Measurements from ENCODE around the gene SIGLEC15.

DNA sequence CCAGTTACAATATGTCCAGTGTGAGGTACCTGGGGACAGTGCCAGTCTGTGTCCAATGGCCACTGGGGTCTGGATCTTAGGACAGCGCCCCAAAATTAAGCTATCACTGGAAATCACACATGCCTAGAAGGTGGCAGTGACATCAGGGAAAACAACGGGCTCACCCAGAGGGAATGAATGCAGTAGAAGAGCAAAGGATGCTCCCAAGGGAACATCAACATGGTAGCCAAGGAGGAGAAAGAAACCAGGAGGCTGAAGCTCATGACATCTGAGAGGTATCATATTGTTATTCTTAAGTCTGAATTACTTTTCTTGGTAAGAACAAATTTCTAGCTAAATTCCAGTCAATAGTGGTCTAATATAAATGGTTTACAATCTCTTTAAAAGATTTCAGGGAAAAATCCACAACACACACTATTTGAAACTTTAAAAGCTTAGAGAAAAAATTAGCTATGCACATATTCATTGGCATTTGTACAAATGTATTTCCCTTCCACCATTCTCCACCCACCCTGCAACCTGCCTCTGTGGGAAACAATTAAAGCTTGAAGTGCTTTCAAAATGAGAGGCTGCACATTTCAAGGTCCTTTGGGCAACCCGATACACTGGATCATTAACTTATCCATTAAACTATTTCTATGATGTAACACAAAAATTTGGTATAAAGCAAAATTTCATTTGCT lies 55.5 kb downstream of the SIGLEC15 start:
- TF ChIP-seq, protein P1, sequence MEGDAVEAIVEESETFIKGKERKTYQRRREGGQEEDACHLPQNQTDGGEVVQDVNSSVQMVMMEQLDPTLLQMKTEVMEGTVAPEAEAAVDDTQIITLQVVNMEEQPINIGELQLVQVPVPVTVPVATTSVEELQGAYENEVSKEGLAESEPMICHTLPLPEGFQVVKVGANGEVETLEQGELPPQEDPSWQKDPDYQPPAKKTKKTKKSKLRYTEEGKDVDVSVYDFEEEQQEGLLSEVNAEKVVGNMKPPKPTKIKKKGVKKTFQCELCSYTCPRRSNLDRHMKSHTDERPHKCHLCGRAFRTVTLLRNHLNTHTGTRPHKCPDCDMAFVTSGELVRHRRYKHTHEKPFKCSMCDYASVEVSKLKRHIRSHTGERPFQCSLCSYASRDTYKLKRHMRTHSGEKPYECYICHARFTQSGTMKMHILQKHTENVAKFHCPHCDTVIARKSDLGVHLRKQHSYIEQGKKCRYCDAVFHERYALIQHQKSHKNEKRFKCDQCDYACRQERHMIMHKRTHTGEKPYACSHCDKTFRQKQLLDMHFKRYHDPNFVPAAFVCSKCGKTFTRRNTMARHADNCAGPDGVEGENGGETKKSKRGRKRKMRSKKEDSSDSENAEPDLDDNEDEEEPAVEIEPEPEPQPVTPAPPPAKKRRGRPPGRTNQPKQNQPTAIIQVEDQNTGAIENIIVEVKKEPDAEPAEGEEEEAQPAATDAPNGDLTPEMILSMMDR (IDR thresholded peaks at IDR 0.05), result no peak
- TF ChIP-seq EP300 (IDR thresholded peaks at IDR 0.05), result no peak

All from stomach (tissue), 4 donors.